Neural cell (in vitro differentiated cells): ENCODE data around the gene RNF19B. TPM values are rescaled to one million over a fixed set of nuclear protein-coding genes. Genes with fewer than 3 reads are reported as not detected.

ENCODE experiments used
- H2AFZ ChIP-seq: fragments of 200-600, 300-800 bp; sonication (generic), shearing (Covaris generic); 2 replicates; pipeline ENCODE4 v1.6.0; 2014; ENCODE audit warnings: low read depth, mild to moderate bottlenecking, antibody characterized with exemption, low read length, moderate library complexity
- H3F3A ChIP-seq: fragments of 200-600 bp; shearing (Covaris generic); 2 replicates; pipeline ENCODE4 v1.6.1; 2016; ENCODE audit warnings: mild to moderate bottlenecking, moderate library complexity, mixed read lengths, antibody characterized with exemption, low read length; ENCODE audit not compliant: insufficient read depth, poor library complexity, severe bottlenecking
- H3K27ac ChIP-seq: fragments of 200-600, 300-800 bp; sonication (generic), shearing (Covaris generic); 2 replicates; pipeline ENCODE4 v1.5.1; 2014; ENCODE audit warnings: mild to moderate bottlenecking, low read length, moderate library complexity
- H3K27me3 ChIP-seq: fragments of 300-800, 200-600 bp; sonication (generic), shearing (Covaris generic); 2 replicates; pipeline ENCODE4 v1.6.0; 2014; ENCODE audit warnings: mild to moderate bottlenecking, low read depth, low read length, moderate library complexity; ENCODE audit not compliant: insufficient read depth
- H3K36me3 ChIP-seq: fragments of 300-800, 200-600 bp; sonication (generic), shearing (Covaris generic); 2 replicates; pipeline ENCODE4 v1.5.1; 2014; ENCODE audit warnings: mild to moderate bottlenecking, antibody characterized with exemption, low read length, moderate library complexity; ENCODE audit not compliant: insufficient read depth
- H3K4me2 ChIP-seq: fragments of 300-800, 200-600 bp; sonication (generic), shearing (Covaris generic); 2 replicates; pipeline ENCODE4 v1.6.0; 2014; ENCODE audit warnings: mild to moderate bottlenecking, low read length
- H3K4me3 ChIP-seq: fragments of 300-800, 200-600 bp; sonication (generic), shearing (Covaris generic); 2 replicates; pipeline ENCODE4 v1.5.1; 2014; ENCODE audit warnings: mild to moderate bottlenecking, low read length, moderate library complexity
- H3K79me2 ChIP-seq: fragments of 200-600 bp; shearing (Covaris generic); replicated peaks from 2 replicates; pipeline ENCODE4 v1.6.0; 2014; ENCODE audit warnings: mild to moderate bottlenecking, low read length, moderate library complexity; ENCODE audit not compliant: insufficient read depth
- H3K9ac ChIP-seq: fragments of 300-800, 200-600 bp; sonication (generic), shearing (Covaris generic); 2 replicates; pipeline ENCODE4 v1.6.1; 2016; ENCODE audit warnings: mild to moderate bottlenecking, low read length, mixed read lengths
- H3K9me2 ChIP-seq: fragments of 200-600 bp; shearing (Covaris generic); 2 replicates; pipeline ENCODE4 v1.6.1; 2016; ENCODE audit warnings: mild to moderate bottlenecking, low read length, mixed read lengths; ENCODE audit not compliant: insufficient read depth
- H3K9me3 ChIP-seq: fragments of 200-600, 300-800 bp; sonication (generic), shearing (Covaris generic); 2 replicates; pipeline ENCODE4 v1.6.1; 2016; ENCODE audit warnings: mild to moderate bottlenecking, mixed run types, low read length, moderate library complexity, mixed read lengths
- H4K20me1 ChIP-seq: fragments of 200-600 bp; shearing (Covaris generic); 2 replicates; pipeline ENCODE4 v1.6.1; 2016; ENCODE audit warnings: mild to moderate bottlenecking, mixed run types; ENCODE audit not compliant: insufficient read depth
- CTCF ChIP-seq: fragments of 450-650 bp; IDR thresholded peaks from 2 replicates; pipeline ENCODE4 v1.5.1; 2014; ENCODE audit warnings: antibody characterized with exemption, mild to moderate bottlenecking, moderate library complexity; ENCODE audit not compliant: poor library complexity, severe bottlenecking
- EP300 ChIP-seq: fragments of 450-650 bp; conservative IDR thresholded peaks from 2 replicates; pipeline ENCODE4 v1.6.1; 2014; ENCODE audit warnings: antibody characterized with exemption, mild to moderate bottlenecking, moderate library complexity; ENCODE audit not compliant: poor library complexity, severe bottlenecking
- MXI1 ChIP-seq: fragments of 450-650 bp; conservative IDR thresholded peaks from 2 replicates; pipeline ENCODE4 v1.6.1; 2014; ENCODE audit warnings: antibody characterized with exemption, mild to moderate bottlenecking; ENCODE audit not compliant: poor library complexity, severe bottlenecking
- POLR2AphosphoS5 ChIP-seq: IDR thresholded peaks from 2 replicates; pipeline ENCODE4 v1.6.1; 2012
- RAD21 ChIP-seq: fragments of 450-650 bp; conservative IDR thresholded peaks from 2 replicates; pipeline ENCODE4 v1.6.1; 2014; ENCODE audit warnings: antibody characterized with exemption, mild to moderate bottlenecking, moderate library complexity
- REST ChIP-seq: IDR thresholded peaks from 2 replicates; pipeline ENCODE4 v1.6.1; 2012; ENCODE audit warnings: borderline replicate concordance
- SMC3 ChIP-seq: fragments of 450-650 bp; conservative IDR thresholded peaks from 2 replicates; pipeline ENCODE4 v1.6.1; 2014; ENCODE audit warnings: antibody characterized with exemption, mild to moderate bottlenecking, moderate library complexity; ENCODE audit not compliant: poor library complexity
- TAF1 ChIP-seq: IDR thresholded peaks from 2 replicates; pipeline ENCODE4 v1.6.1; 2012; ENCODE audit warnings: low read depth
- polyA plus RNA-seq: library from polyadenylated mRNA; depleted of rRNA; stranded (reverse); fragments of >200 nt; gene quantifications from 2 replicates; pipeline ENCODE4 v1.2.3, GENCODE V29; 2014

Gene RNF19B
- polyA plus RNA-seq, 1 donor from 2014 or later, result 22.1 TPM

GRCh38 chr1:32948390-32948722 lies 16.3 kb downstream of the RNF19B start:
- Histone ChIP-seq H3K36me3 (peaks cover 4% of the 10 kb centered on the region), H3K27ac (peak overlapping the region; percentile 95)

GRCh38 chr1:32947669-32948389 lies 16.8 kb downstream of the RNF19B start:
- H3K79me2 ChIP-seq, result peaks cover under 1% of the 10 kb centered on the region
- TF ChIP-seq SMC3, result no peak
- no peak for TF ChIP-seq EP300
- no peak for TF ChIP-seq MXI1
- TF ChIP-seq RAD21, result peak; percentile 14
- TF ChIP-seq POLR2AphosphoS5, result peak; percentile 61
- peak; percentile 51 for TF ChIP-seq REST
- peak overlapping the region; percentile 95 for H3K27ac ChIP-seq
- H3K9me2 ChIP-seq, result no peaks in the 10 kb centered on the region
- peak overlapping the region; percentile 54 for H3K4me3 ChIP-seq
- peaks cover 4% of the 10 kb centered on the region for H3K36me3 ChIP-seq
- H3F3A ChIP-seq, result no peaks in the 10 kb centered on the region
- peak overlapping the region; percentile 47 for H2AFZ ChIP-seq
- H3K9me3 ChIP-seq, result no peaks in the 10 kb centered on the region
- peak overlapping the region; percentile 70 for H3K4me2 ChIP-seq
- H4K20me1 ChIP-seq, result no peaks in the 10 kb centered on the region
- H3K27me3 ChIP-seq, result no peaks in the 10 kb centered on the region
- H3K9ac ChIP-seq, result peak overlapping the region; percentile 68

More at GRCh38 chr1:32948390-32948722, 16.3 kb downstream of the RNF19B start:
- H3K9me3 ChIP-seq, result no peaks in the 10 kb centered on the region
- peak overlapping the region; percentile 18 for H2AFZ ChIP-seq
- H4K20me1 ChIP-seq, result no peaks in the 10 kb centered on the region
- no peak for TF ChIP-seq CTCF
- no peak for TF ChIP-seq TAF1
- no peak for TF ChIP-seq MXI1
- no peak for TF ChIP-seq POLR2AphosphoS5
- TF ChIP-seq SMC3, result no peak
- peak; percentile 5 for TF ChIP-seq RAD21
- TF ChIP-seq REST, result no peak
- H3F3A ChIP-seq, result no peaks in the 10 kb centered on the region
- H3K79me2 ChIP-seq, result peaks cover 6% of the 10 kb centered on the region
- H3K27me3 ChIP-seq, result no peaks in the 10 kb centered on the region
- H3K4me2 ChIP-seq, result peak overlapping the region; percentile 70
- no peaks in the 10 kb centered on the region for H3K9me2 ChIP-seq
- H3K4me3 ChIP-seq, result peak overlapping the region; percentile 54
- H3K9ac ChIP-seq, result peak overlapping the region; percentile 68
